Neural progenitor cell (in vitro differentiated cells): ENCODE data around the gene PRSS12. TPM values are rescaled to one million over a fixed set of nuclear protein-coding genes. Genes with fewer than 3 reads are reported as not detected.

Experiments used
- DNase-seq: peaks from one replicate; pipeline ENCODE4 v3.0.0-alpha.2; 2016; ENCODE audit warnings: low spot score
- H2AFZ ChIP-seq: fragments of 200-600 bp; sonication (generic); replicated peaks from 2 replicates; pipeline ENCODE4 v1.6.1; 2016; ENCODE audit warnings: antibody characterized with exemption
- H3F3A ChIP-seq: fragments of 200-600 bp; sonication (generic); 2 replicates; pipeline ENCODE4 v1.6.1; 2016; ENCODE audit warnings: antibody characterized with exemption, low read depth
- H3K27ac ChIP-seq: fragments of 200-600 bp; sonication (generic); 2 replicates; pipeline ENCODE4 v1.5.1; 2016; ENCODE audit warnings: mild to moderate bottlenecking
- H3K27me3 ChIP-seq: fragments of 200-600 bp; sonication (generic); 2 replicates; pipeline ENCODE4 v1.6.1; 2016; ENCODE audit warnings: mild to moderate bottlenecking, moderate library complexity
- H3K36me3 ChIP-seq: fragments of 200-600 bp; sonication (generic); 2 replicates; pipeline ENCODE4 v1.5.1; 2016
- H3K4me1 ChIP-seq: fragments of 200-600 bp; sonication (generic); 2 replicates; pipeline ENCODE4 v1.6.1; 2016; ENCODE audit warnings: mixed run types
- H3K4me2 ChIP-seq: fragments of 200-600 bp; sonication (generic); 2 replicates; pipeline ENCODE4 v1.6.1; 2016
- H3K4me3 ChIP-seq: fragments of 200-600 bp; sonication (generic); 2 replicates; pipeline ENCODE4 v1.5.1; 2016
- H3K79me2 ChIP-seq: fragments of 200-600 bp; sonication (generic); 2 replicates; pipeline ENCODE4 v1.6.1; 2016; ENCODE audit warnings: low read depth
- H3K9ac ChIP-seq: fragments of 200-600 bp; sonication (generic); 2 replicates; pipeline ENCODE4 v1.6.1; 2016
- H3K9me3 ChIP-seq: fragments of 200-600 bp; sonication (generic); 2 replicates; pipeline ENCODE4 v1.5.1; 2016; ENCODE audit warnings: low read depth
- H4K20me1 ChIP-seq: fragments of 200-600 bp; sonication (generic); 2 replicates; pipeline ENCODE4 v1.6.1; 2016; ENCODE audit warnings: low read depth
- H3K27ac Mint-ChIP-seq: 3 replicates; pipeline ENCODE4 v1.8.0; 2021; ENCODE audit warnings: mixed read lengths
- H3K27me3 Mint-ChIP-seq: 2 replicates; pipeline ENCODE4 v1.8.0; 2022; ENCODE audit warnings: low read depth, mild to moderate bottlenecking, inconsistent platforms, moderate library complexity, mixed read lengths; ENCODE audit not compliant: insufficient read depth
- H3K36me3 Mint-ChIP-seq: 3 replicates; pipeline ENCODE4 v1.8.0; 2021; ENCODE audit warnings: mixed read lengths
- H3K4me1 Mint-ChIP-seq: 3 replicates; pipeline ENCODE4 v1.8.0; 2021; ENCODE audit warnings: mixed read lengths
- H3K4me3 Mint-ChIP-seq: 3 replicates; pipeline ENCODE4 v1.8.0; 2021; ENCODE audit warnings: mild to moderate bottlenecking, moderate library complexity, mixed read lengths
- H3K9me3 Mint-ChIP-seq: 3 replicates; pipeline ENCODE4 v1.8.0; 2020; ENCODE audit warnings: mixed read lengths
- EZH2 ChIP-seq: fragments of 200-600 bp; sonication (generic); IDR thresholded peaks from 2 replicates; pipeline ENCODE4 v1.6.1; 2017; ENCODE audit warnings: antibody characterized with exemption, mild to moderate bottlenecking, moderate library complexity
- EZH2phosphoT487 ChIP-seq: fragments of 200-600 bp; sonication (generic); IDR thresholded peaks from 2 replicates; pipeline ENCODE4 v1.6.1; 2017; ENCODE audit warnings: antibody characterized with exemption
- total RNA-seq: library from RNA; depleted of rRNA; stranded (reverse); fragments of >200 nt; gene quantifications from 2 replicates; pipeline ENCODE4 v1.2.3, GENCODE V29; 2015; ENCODE audit warnings: low replicate concordance
- TF ChIP-seq, protein P1 (sequence below): fragments of 200-600 bp; sonication (generic); IDR thresholded peaks from 2 replicates; pipeline ENCODE4 v1.5.1; 2017; ENCODE audit warnings: antibody characterized with exemption, mild to moderate bottlenecking

The PRSS12 gene
- total RNA-seq, 1 donor from 2014 or later, result 1.9 TPM

DNA sequence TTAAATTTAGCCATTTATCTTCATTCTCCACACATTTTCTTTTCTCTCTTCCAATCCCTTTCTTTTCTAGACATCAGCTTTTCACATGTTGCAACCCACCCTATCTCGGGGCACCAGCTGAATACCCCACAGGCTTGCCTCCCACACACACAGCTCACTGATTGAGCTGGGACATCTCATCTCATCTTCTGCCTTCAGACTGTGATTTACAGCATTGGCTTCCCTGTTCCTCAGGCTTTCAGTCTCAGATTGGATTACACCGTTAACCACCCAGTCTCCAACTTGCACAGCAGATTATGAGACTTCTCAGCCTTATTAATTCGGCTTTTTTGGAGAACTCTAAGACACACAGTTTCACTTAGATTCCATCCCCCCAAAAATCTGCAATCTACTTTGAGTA is 93.7 kb downstream of the PRSS12 start:
- no peak for DNase-seq
- no peak overlapping the region for H3K27ac Mint-ChIP-seq
- H3K4me1 ChIP-seq, result no peaks in the 10 kb centered on the region

DNA sequence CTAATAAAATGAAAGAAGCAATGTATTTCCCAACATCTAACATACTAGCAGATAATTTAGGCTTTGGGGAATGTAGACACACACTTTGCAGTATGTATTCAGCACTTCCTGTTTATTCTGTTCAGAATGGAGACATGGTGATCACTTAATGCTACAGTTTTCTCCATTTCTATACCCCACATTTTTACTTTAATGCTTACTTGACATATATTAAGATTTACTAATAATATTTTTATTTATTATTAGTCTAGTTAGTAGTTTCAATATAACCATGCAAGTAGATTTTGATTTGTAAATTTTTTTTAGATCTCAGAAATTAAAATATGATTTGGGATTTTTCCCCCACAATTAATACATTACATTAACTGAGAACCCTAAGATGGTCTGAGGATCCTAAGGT is 98.4 kb downstream of the PRSS12 start:
- H3K36me3 Mint-ChIP-seq, result no peaks in the 10 kb centered on the region
- Histone ChIP-seq H3K79me2 (no peaks in the 10 kb centered on the region), H3F3A (no peaks in the 10 kb centered on the region), H3K36me3 (no peaks in the 10 kb centered on the region), H3K9ac (no peak overlapping the region), H3K4me1 (no peaks in the 10 kb centered on the region), H3K4me3 (no peak overlapping the region), H3K27ac (no peak overlapping the region), H2AFZ (no peak overlapping the region), H3K4me2 (no peak overlapping the region), H3K9me3 (no peaks in the 10 kb centered on the region), H3K27me3 (no peaks in the 10 kb centered on the region), H4K20me1 (no peaks in the 10 kb centered on the region)
- no peak overlapping the region for H3K4me3 Mint-ChIP-seq
- H3K4me1 Mint-ChIP-seq, result no peaks in the 10 kb centered on the region
- no peak overlapping the region for H3K27ac Mint-ChIP-seq
- TF ChIP-seq EZH2phosphoT487 (no peak), EZH2 (no peak)
- TF ChIP-seq, protein P1, sequence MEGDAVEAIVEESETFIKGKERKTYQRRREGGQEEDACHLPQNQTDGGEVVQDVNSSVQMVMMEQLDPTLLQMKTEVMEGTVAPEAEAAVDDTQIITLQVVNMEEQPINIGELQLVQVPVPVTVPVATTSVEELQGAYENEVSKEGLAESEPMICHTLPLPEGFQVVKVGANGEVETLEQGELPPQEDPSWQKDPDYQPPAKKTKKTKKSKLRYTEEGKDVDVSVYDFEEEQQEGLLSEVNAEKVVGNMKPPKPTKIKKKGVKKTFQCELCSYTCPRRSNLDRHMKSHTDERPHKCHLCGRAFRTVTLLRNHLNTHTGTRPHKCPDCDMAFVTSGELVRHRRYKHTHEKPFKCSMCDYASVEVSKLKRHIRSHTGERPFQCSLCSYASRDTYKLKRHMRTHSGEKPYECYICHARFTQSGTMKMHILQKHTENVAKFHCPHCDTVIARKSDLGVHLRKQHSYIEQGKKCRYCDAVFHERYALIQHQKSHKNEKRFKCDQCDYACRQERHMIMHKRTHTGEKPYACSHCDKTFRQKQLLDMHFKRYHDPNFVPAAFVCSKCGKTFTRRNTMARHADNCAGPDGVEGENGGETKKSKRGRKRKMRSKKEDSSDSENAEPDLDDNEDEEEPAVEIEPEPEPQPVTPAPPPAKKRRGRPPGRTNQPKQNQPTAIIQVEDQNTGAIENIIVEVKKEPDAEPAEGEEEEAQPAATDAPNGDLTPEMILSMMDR, result no peak
- no peak for DNase-seq
- H3K9me3 Mint-ChIP-seq, result peaks cover 5% of the 10 kb centered on the region
- H3K27me3 Mint-ChIP-seq, result no peaks in the 10 kb centered on the region

More for the DNA sequence above, 93.7 kb downstream of the PRSS12 start:
- Histone ChIP-seq H3K9ac (no peak overlapping the region), H2AFZ (no peak overlapping the region), H3K4me2 (no peak overlapping the region), H4K20me1 (no peaks in the 10 kb centered on the region), H3K36me3 (no peaks in the 10 kb centered on the region), H3K4me3 (no peak overlapping the region), H3F3A (no peaks in the 10 kb centered on the region), H3K9me3 (no peaks in the 10 kb centered on the region), H3K79me2 (no peaks in the 10 kb centered on the region), H3K27me3 (no peaks in the 10 kb centered on the region), H3K27ac (no peak overlapping the region)
- Mint-ChIP-seq H3K9me3 (no peaks in the 10 kb centered on the region), H3K4me3 (no peak overlapping the region), H3K27me3 (no peaks in the 10 kb centered on the region), H3K4me1 (no peaks in the 10 kb centered on the region), H3K36me3 (no peaks in the 10 kb centered on the region)
- TF ChIP-seq EZH2 (no peak), EZH2phosphoT487 (no peak)
- TF ChIP-seq, protein P1, result no peak

DNA sequence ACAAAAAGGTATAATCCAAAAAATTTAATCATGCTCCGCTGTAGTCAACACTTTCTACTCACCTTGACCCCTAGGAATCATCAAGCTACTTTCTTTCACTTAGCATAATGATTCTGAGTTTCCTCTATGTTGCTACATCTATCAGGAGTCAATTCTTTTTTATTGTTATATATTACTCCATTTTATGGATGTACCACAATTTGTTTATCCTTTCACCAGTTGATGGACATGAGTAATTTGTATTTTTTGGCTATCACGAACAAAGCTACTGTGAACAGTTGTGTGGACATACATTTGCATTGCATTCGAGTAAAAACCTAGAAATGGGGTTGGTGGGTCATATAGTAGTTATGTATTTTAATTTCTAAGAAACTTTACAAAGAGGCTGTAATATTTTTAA is 102.9 kb downstream of the PRSS12 start:
- Mint-ChIP-seq H3K4me3 (no peak overlapping the region), H3K9me3 (peaks cover 5% of the 10 kb centered on the region), H3K36me3 (no peaks in the 10 kb centered on the region), H3K4me1 (no peaks in the 10 kb centered on the region), H3K27me3 (no peaks in the 10 kb centered on the region), H3K27ac (no peak overlapping the region)
- no peak overlapping the region for H3K4me2 ChIP-seq
- H3K79me2 ChIP-seq, result no peaks in the 10 kb centered on the region
- no peaks in the 10 kb centered on the region for H4K20me1 ChIP-seq
- no peak for DNase-seq
- no peak overlapping the region for H3K9ac ChIP-seq
- TF ChIP-seq, protein P1, result no peak
- TF ChIP-seq EZH2phosphoT487, result no peak
- no peak overlapping the region for H3K4me3 ChIP-seq
- no peaks in the 10 kb centered on the region for H3K4me1 ChIP-seq
- H3K36me3 ChIP-seq, result no peaks in the 10 kb centered on the region
- H3F3A ChIP-seq, result no peaks in the 10 kb centered on the region
- H3K27me3 ChIP-seq, result no peaks in the 10 kb centered on the region
- no peak overlapping the region for H3K27ac ChIP-seq
- no peak overlapping the region for H2AFZ ChIP-seq
- no peaks in the 10 kb centered on the region for H3K9me3 ChIP-seq

DNA sequence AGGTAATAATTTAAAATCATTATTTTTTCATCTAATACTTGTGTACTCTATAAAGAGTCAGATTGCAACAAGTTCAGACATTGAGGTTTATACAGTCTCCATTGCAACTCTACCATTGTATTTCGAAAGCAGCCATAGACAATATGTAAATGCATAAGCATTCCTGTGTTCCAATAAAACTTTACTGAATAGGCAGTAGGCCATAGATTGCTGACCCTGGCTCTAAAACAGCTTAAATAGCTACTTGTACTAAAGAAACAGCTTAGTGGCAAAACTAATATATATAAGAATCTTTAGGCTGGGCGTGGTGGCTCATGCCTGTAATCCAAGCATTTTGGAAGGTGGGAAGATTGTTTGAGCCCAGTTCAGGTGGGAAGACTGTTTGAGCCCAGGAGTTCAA is 115.3 kb downstream of the PRSS12 start:
- TF ChIP-seq, protein P1, result no peak
- TF ChIP-seq EZH2 (no peak), EZH2phosphoT487 (no peak)

More for the DNA sequence above, 115.3 kb downstream of the PRSS12 start:
- Histone ChIP-seq H3K79me2 (no peaks in the 10 kb centered on the region), H3K4me3 (no peak overlapping the region), H3K27me3 (no peaks in the 10 kb centered on the region), H3F3A (no peaks in the 10 kb centered on the region), H3K27ac (no peak overlapping the region), H4K20me1 (no peaks in the 10 kb centered on the region), H3K4me2 (no peak overlapping the region), H3K36me3 (no peaks in the 10 kb centered on the region), H3K9ac (no peak overlapping the region), H3K4me1 (no peaks in the 10 kb centered on the region), H3K9me3 (no peaks in the 10 kb centered on the region), H2AFZ (no peak overlapping the region)
- peaks cover under 1% of the 10 kb centered on the region for H3K27me3 Mint-ChIP-seq
- H3K4me3 Mint-ChIP-seq, result no peak overlapping the region
- no peaks in the 10 kb centered on the region for H3K9me3 Mint-ChIP-seq
- no peak for DNase-seq
- H3K27ac Mint-ChIP-seq, result no peak overlapping the region
- H3K4me1 Mint-ChIP-seq, result no peaks in the 10 kb centered on the region
- no peaks in the 10 kb centered on the region for H3K36me3 Mint-ChIP-seq
